Hypothalamus (tissue), 51 donors: ENCODE measurements around the gene SEC14L1.
"Not testable (repeated sequence)": the region's sequence is repeated elsewhere in the genome, so short reads cannot be mapped to it uniquely, and the experiment has no call there.

ENCODE experiments used
- DNase-seq, 51 donors: peaks; one replicate each; lab custom pipeline; 2025; lab: John Stamatoyannopoulos, UW

The SEC14L1 gene

GRCh38 chr17:77140878-77141767 lies at the start of gene SEC14L1:
Gene SEC14L1, plus strand, starts transcription at chr17:77140969. Its CDS starts 2,628 bp downstream, at chr17:77143597.
- peak in 14 of 51 donors; percentile 26 to 61 (median 41) for DNase-seq

DNA sequence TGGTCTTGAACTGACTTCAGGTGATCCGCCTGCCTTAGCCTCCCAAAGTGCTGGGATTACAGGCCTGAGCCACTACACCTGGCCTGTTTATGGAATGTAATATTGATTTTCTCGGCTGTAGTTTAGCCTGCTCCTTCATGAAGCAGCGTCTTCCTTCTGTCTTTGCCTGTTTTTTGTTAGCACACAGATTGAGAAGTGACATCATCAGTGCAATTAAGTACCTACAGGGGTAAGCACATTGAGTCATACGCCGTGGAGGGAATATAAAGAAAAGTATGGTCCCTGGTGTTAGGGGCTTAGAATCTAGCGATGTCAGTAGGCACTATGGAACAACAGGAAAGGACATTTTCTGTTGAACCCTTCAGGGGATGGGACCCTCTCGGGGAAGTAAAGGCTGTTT lies 48.7 kb upstream of the SEC14L1 start:
- no peak for DNase-seq

DNA sequence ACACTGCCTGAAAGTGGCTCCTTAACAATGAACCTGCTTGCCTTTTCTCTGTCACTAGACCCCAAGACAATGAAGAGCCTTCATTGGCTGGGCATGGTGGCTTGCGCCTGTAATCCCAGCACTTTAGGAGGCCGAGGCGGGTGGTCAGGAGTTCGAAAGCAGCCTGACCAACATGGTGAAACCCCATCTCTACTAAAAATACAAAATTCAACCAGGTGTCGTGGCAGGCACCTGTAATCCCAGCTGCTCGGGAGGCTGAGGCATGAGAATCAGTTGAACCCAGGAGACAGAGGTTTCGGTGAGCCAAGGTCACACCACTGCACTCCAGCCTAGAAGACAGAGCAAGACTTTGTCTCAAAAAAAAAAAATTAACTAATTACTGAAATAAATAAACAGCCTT lies 45.3 kb upstream of the SEC14L1 start:
- DNase-seq: no peak

DNA sequence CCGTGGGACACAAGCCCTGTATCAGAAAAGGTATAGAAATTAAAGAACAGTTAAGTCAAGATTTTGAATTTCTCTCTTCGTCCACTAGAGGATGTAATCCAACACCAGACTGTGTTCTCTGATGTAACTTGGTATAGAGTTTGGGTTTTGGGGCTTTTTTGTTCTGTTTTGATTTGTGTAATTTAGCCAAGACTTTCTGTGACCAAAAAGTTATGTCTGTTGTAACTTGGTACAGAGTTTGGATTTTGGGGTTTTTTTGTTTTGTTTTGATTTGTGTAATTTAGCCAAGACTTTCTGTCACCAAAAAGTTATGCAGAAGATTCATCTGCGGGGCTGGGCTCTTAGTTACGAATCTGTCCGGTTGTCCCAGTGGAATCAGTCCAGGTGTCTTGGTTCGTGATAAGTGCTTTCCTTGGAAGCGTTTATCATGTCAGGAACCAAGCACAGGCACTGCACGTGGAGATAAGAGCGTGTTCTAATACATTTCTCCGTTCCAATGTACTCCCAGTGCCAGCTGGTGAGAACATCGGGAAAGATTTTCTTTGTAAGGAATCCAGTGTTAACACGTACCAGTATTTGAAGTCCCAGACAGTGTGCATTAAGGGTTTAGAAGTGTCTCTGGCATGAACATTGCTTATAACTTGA lies 44.1 kb upstream of the SEC14L1 start:
- DNase-seq: peak in 1 of 51 donors; percentile 66

DNA sequence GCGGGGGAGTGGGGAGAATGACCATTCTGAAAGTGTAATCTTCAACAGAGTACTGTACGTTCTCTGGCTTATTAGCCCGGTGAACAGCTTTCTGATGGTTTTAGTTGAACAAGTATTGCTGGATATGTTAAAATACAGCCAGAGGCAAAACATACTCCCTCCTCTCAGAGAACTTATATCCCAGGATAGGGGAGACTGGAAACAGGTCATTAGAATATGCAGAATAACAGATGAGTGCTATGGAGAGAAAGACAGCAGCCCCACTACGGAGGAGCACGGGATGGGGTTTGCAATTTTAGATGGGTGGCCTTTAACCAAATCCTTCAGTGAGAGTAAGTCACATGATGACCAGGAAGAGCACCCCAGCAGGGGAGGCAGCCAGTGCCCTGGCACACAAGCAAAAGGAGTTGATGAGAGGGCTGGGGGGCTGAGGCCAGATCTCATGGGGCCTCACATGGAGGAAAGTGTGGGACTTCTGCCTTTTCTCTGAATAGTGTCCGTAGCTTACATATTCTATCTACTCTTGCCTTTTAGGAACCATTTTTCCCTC lies 43.1 kb upstream of the SEC14L1 start:
- peak in 4 of 51 donors; percentile 7 to 18 (median 10) for DNase-seq

DNA sequence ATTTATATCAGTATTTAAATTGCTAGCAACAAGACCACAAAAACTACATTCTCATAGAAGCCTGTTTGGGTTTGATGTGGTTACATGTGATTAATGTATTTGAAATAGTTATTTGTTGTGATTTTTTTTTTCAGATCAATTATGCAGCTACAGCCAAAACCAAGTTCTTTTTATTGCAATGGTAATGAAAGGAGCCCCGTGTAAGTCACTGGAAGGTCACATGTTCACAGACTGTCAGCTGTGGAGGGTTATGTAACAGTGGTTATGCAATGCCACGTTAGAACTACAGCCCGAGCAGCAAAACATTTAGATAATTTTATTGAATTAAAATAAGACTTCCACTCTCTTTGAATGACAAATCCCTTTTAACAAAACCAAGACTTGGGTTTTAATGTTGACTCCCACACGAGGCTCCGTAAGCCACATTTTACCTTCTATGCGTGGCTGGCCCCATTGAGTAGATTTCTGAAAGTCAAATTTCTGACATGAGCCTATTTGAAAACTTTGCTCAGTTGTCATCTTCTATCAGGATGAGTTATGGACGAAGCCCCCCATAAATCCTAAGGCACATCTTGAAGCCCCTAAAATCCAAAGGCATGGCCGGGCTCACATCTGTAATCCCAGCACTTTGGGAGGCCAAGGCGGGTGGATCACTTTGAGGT lies 41.8 kb upstream of the SEC14L1 start:
- peak in 38 of 51 donors; percentile 8 to 92 (median 53) for DNase-seq

DNA sequence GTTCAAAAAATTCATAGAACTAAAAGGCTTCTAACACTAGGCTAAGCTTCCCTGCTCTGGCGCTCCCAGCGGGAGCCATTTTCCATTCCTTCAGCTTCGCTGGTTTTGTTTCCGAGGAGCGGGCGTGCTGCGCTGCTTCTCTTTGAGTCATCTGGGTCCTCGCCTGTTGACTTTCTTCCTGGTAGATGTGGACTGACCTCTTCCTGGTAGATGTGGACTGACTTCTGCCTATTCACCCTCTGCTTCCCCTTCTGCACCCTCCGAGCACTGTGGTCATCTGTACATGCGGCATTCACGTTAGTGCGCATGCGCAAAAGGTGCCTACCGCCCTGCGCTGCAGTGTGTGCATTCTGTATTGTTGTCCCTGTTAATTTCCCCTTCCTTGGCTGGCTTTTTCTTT lies 40.8 kb upstream of the SEC14L1 start:
- peak in 39 of 51 donors; percentile 21 to 67 (median 44) for DNase-seq

- no peak for DNase-seq
Measured at GRCh38 chr17:77101521-77102410, 39.0 kb upstream of the SEC14L1 start.

DNA sequence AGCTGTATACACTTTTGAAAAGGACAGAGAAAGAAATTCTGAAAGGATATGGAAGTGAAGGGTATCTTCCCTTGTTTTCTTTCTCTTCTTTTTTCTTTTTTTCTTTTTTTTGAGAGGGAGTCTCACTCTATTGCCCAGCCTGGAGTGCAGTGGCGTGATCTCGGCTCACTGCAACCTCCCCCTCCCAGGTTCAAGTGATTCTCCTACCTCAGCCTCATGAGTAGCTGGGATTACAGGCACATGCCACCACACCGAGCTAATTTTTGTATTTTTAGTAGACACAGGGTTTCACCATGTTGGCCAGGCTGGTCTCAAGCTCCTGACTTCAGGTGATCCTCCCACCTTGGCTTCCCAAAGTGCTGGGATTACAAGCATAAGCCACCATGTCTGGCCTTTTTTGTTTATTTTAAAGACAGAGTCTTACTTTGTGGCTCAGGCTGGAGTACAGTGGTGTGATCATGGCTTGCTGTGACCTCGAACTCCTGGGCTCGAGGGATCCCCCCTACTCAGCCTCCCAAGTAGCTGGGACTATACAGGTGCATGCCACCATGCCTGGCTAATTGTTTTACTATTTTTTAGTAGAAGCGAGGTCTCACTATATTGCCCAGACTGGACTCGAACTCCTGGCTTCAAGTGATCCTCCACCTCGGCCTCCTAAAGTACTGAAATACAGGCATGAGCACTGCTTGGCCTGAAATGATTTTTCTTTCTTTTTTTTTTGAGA lies 38.2 kb upstream of the SEC14L1 start:
- DNase-seq: not testable (repeated sequence)

DNA sequence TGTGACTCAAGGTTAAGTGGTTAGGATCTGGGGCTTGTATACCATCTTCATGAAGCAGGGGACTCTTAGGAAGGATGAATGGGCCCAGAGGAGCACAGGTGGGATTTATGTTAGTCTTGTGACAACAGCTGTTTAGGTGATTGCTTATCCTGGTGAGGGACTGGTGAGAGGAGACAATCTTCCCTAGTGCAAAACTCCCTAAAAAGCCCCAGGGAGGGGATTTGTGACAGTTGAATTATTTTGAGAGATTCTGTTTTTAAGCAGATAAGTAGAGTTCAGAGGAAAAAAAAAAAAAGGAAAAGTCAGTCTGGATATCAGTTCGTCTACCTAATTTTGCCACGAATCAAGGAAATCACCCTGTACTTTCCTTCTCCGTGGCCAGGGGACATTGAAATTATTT lies 35.1 kb upstream of the SEC14L1 start:
- DNase-seq: no peak

- no peak for DNase-seq
Measured at GRCh38 chr17:77106874-77107358, 33.9 kb upstream of the SEC14L1 start.

- no peak for DNase-seq
Measured at GRCh38 chr17:77107506-77108433, 33.0 kb upstream of the SEC14L1 start.

GRCh38 chr17:77109159-77109759 lies 31.5 kb upstream of the SEC14L1 start:
- no peak for DNase-seq

DNA sequence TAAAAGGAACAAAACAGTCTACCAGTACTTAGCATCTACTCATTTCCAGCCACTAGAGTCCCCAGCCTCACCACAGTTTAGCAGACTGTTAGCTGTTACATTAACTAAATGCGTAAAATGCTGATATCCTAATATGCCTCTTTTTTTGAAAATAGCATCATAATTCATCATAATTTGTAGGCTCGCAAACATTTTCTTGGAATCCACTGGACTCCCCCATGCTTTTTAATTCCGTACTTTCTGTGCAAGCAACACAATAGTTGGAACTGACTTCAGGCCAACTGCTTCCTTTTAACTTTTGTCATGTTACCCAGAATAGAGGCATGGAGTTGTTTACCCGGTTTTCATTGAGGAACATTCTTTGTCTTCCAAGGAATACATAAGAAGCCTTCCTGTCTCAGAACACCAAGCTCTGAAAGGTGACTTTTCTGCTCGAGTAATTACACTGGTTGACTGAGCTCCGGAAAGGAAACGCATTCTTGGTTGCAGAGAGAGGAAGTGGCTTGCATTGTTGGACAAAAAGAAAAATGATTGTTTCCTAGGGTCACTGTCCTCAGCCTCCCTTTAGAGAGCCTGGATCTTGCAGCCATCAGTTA lies 30.9 kb upstream of the SEC14L1 start:
- DNase-seq: peak in 9 of 51 donors; percentile 12 to 68 (median 26)

GRCh38 chr17:77111165-77111933 lies 29.4 kb upstream of the SEC14L1 start:
- DNase-seq: not testable (repeated sequence)

GRCh38 chr17:77111934-77112296 lies 28.9 kb upstream of the SEC14L1 start:
- DNase-seq: no peak
